Ascending aorta (tissue), 2 donors: ENCODE results near the gene RFX4. TPM values are rescaled to one million over a fixed set of nuclear protein-coding genes. Genes with fewer than 3 reads are reported as not detected.

ENCODE experiments used
- DNase-seq, 2 donors: peaks; one replicate each; pipeline ENCODE4 v3.0.0-alpha.2; 2019; ENCODE audit warnings: low spot score in 2 of 2
- H3K27ac ChIP-seq, 2 donors: fragments of 200-600 bp; sonication (generic); one replicate each; pipeline ENCODE4 v1.5.1; 2016 to 2017; ENCODE audit warnings: mild to moderate bottlenecking in 1 of 2
- H3K27me3 ChIP-seq: fragments of 200-600 bp; sonication (generic); one replicate; pipeline ENCODE4 v1.5.1; 2017
- H3K36me3 ChIP-seq, 2 donors: fragments of 200-600 bp; sonication (generic); one replicate each; pipeline ENCODE4 v1.5.1; 2016
- H3K4me1 ChIP-seq, 2 donors: fragments of 200-600 bp; sonication (generic); one replicate each; pipeline ENCODE4 v1.5.1; 2016 to 2017; ENCODE audit warnings: mild to moderate bottlenecking in 1 of 2
- H3K4me3 ChIP-seq, 2 donors: fragments of 200-600 bp; sonication (generic); one replicate each; pipeline ENCODE4 v1.5.1; 2016 to 2017; ENCODE audit warnings: mild to moderate bottlenecking in 1 of 2
- H3K9me3 ChIP-seq, 2 donors: fragments of 200-600 bp; sonication (generic); one replicate each; pipeline ENCODE4 v1.5.1; 2016
- intact Hi-C: fragments of 100-400 bp; cut with DNase I; formaldehyde crosslinking; loops from one replicate; pipeline ENCODE4 v1.15.1; 2023
- total RNA-seq: library from RNA; depleted of rRNA; stranded (reverse); fragments of >200 nt; gene quantifications from one replicate; pipeline ENCODE4 v1.1.0, GENCODE V29; 2016
- TF ChIP-seq, protein P1 (sequence below), 3 experiments: fragments of 200-600 bp in 2 of 3; fragments of 450-650 bp in 1 of 3; sonication (generic) in 2 of 3; IDR thresholded peaks; one replicate each; pipeline ENCODE4 v1.5.1; 2016 to 2019; ENCODE audit warnings: antibody characterized with exemption in 3 of 3, mild to moderate bottlenecking in 1 of 3, moderate library complexity in 1 of 3

Gene RFX4
- total RNA-seq, 1 donor from 2014 or later, result not detected

DNA sequence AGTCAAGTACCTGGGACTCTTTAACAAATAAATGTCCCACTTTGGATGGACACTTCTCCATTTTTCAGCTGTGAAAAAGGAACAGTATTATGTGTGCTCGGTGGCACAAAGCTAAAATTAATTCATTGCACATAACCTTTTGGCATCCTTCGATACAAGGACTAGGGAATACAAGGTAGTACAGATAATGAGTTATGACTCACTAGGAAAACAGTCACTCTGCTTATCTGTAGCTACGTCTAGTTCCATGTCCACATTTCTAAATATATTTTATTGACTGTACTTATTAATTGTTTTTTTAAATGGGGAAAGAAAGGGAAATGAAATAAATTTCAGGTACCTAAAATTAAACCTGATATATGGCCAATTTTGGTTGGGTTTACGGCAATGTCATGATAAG lies 156.5 kb downstream of the RFX4 start:
- no peak for DNase-seq
- intact Hi-C loops, result loop anchor here (10.0 kb wide), 1 partner anchor 175 kb away; no protein-coding TSS in a partner anchor

DNA sequence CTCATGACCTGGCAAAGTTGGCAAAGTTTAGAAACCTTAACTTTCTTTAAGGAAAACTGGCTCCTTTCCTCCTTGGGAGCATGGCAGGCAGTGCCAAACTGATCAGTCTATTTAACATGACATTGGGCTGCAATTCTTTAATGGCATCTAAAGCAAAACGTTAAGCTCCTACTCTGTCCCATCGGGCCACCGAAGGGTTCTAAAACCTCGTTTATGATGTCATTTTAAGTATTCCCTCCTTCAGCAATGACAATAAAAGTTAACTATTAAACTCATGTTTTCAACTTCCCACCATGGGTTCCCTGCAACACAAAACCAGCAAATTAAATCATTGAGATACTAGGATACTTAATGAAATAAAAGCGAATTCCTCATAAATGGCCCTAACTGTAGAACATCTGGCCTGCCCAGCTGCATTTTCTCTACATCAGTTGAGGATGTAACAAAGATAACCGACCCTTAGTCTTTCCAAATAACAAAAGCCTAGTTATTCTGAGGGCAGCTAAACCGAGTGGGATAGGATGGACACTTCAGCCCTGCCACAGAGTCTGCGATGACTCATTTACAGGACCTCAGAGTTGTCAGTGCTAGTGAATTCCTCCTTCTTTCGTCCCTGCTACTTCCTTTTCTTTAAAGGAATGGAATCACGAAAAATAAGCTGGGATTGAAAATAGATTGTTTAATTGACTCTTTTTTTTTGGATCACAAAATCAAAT lies 157.2 kb downstream of the RFX4 start:
- no peaks in the 10 kb centered on the region for H3K9me3 ChIP-seq
- no peaks in the 10 kb centered on the region for H3K27me3 ChIP-seq
- no peaks in the 10 kb centered on the region for H3K36me3 ChIP-seq
- intact Hi-C loops, result loop anchor here (10.0 kb wide), 1 partner anchor 175 kb away; no protein-coding TSS in a partner anchor
- no peak for DNase-seq
- no peak overlapping the region for H3K4me3 ChIP-seq
- H3K27ac ChIP-seq, result no peak overlapping the region
- TF ChIP-seq, protein P1, sequence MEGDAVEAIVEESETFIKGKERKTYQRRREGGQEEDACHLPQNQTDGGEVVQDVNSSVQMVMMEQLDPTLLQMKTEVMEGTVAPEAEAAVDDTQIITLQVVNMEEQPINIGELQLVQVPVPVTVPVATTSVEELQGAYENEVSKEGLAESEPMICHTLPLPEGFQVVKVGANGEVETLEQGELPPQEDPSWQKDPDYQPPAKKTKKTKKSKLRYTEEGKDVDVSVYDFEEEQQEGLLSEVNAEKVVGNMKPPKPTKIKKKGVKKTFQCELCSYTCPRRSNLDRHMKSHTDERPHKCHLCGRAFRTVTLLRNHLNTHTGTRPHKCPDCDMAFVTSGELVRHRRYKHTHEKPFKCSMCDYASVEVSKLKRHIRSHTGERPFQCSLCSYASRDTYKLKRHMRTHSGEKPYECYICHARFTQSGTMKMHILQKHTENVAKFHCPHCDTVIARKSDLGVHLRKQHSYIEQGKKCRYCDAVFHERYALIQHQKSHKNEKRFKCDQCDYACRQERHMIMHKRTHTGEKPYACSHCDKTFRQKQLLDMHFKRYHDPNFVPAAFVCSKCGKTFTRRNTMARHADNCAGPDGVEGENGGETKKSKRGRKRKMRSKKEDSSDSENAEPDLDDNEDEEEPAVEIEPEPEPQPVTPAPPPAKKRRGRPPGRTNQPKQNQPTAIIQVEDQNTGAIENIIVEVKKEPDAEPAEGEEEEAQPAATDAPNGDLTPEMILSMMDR (IDR thresholded peaks at IDR 0.05), result no peak
- no peaks in the 10 kb centered on the region for H3K4me1 ChIP-seq

More for the DNA sequence above, 156.5 kb downstream of the RFX4 start:
- Histone ChIP-seq H3K27ac (no peak overlapping the region), H3K4me1 (no peaks in the 10 kb centered on the region), H3K27me3 (no peaks in the 10 kb centered on the region), H3K9me3 (no peaks in the 10 kb centered on the region), H3K36me3 (no peaks in the 10 kb centered on the region), H3K4me3 (no peak overlapping the region)
- TF ChIP-seq, protein P1 (IDR thresholded peaks at IDR 0.05), result no peak

DNA sequence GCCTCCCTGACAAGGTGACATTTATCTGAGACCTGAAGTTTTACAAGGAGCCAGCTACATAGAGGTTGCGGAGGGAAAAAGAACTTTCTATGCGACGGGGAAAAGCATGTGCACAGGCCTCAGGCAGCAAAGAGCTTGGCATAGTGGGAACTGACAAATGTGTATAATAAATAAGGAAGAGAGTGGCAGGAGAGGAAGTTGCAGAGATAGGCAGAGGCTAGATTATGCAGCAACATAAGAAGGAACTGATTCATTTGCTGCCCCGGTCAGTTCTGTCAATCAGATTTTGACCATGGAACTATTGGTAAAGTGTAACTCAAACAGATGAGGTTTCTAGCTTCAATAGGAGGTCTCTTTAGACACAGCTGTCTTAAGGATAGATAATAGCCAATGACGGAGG lies 158.0 kb downstream of the RFX4 start:
- Histone ChIP-seq H3K27ac (no peak overlapping the region), H3K4me3 (no peak overlapping the region), H3K4me1 (no peaks in the 10 kb centered on the region), H3K27me3 (no peaks in the 10 kb centered on the region), H3K36me3 (no peaks in the 10 kb centered on the region), H3K9me3 (no peaks in the 10 kb centered on the region)
- TF ChIP-seq, protein P1 (IDR thresholded peaks at IDR 0.05), result no peak
- DNase-seq, result no peak
- intact Hi-C loops, result no loop called here

DNA sequence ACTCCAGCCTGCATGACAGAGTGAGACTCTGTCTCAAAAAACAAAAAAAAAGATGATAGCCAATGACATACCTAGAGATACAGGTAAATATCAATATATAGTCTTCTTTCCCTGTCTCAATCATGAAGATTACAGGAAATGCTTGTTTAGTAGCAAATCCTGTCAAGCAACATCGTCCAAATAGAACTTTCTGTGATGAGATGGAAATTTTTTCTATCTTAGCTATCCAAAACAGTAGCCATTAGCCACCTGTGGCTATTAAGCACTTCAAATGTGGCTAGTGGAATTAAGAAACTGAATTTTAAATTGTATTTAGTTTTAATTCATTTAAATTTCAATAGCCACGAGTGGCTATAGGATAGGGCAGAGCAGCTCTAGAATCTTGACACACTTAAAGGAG lies 158.4 kb downstream of the RFX4 start:
- no peaks in the 10 kb centered on the region for H3K27me3 ChIP-seq
- H3K9me3 ChIP-seq, result no peaks in the 10 kb centered on the region
- no peaks in the 10 kb centered on the region for H3K4me1 ChIP-seq
- no peak for DNase-seq
- H3K4me3 ChIP-seq, result no peak overlapping the region
- TF ChIP-seq, protein P1 (IDR thresholded peaks at IDR 0.05), result no peak
- intact Hi-C loops, result no loop called here
- H3K36me3 ChIP-seq, result no peaks in the 10 kb centered on the region
- no peak overlapping the region for H3K27ac ChIP-seq

DNA sequence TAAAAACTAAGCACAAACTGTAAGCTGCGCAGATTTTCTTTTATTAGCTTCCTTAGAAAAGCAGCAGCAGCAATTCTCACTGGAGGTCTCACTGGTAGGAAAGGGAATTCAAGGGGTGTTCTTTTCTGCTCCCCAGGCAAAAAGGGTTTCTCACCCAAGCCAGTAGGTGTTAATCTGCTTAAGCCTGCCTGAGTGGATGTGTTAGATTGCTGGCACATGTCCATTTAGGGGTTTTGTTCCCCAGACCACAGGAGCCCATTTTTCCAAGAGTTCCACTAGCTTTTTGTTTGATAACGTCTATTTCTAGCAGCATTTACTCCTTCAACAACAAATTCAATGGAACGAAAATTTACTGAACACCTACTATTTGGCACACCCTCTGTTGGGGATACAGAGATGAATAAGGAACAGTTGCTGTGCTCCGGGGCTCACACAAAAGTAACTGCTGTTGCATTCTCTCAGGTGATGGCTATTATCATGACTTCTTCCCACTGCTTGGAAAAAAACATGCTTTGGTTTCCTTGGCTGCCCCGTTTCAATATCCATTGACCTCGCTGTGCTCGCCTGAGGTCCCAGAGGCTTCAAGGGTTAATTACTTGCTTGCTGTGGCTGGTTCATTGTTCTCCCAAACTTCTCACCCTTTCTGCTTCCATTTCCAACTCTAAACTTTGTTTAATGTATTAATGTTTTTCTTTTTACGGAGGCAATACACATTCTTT lies 160.6 kb downstream of the RFX4 start:
- no peak for DNase-seq
- TF ChIP-seq, protein P1 (IDR thresholded peaks at IDR 0.05), result no peak
- Histone ChIP-seq H3K27ac (no peak overlapping the region), H3K36me3 (no peaks in the 10 kb centered on the region), H3K9me3 (no peaks in the 10 kb centered on the region), H3K4me3 (no peak overlapping the region), H3K27me3 (no peaks in the 10 kb centered on the region), H3K4me1 (no peaks in the 10 kb centered on the region)
- intact Hi-C loops, result no loop called here
